GM19438 (cell line): ENCODE data around the gene KIF4A.

Experiments
- ATAC-seq: cut with Tn5 transposase; IDR thresholded peaks from one replicate; pipeline ENCODE4 v1.9.1; 2021; ENCODE audit warnings: low read depth; ENCODE audit not compliant: unreplicated experiment

Gene KIF4A

DNA sequence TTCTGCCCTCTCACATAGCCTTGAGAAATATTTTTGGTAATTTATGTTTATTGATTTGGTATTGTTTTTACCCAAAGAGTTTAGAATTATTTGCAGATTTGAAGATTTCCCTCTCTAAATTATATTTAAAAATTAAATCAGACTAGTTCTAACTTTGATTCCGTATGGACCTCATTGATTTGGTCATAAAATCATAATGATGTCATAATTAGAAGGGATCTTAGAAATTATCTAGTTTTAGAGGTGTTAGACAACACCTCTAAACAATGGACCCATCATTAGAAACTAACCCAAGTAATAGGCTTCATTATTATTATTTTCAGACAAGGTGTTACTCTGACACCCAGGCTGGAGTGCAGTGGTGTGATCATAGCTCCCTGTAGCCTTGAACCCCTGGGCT is 178.8 kb downstream of the KIF4A start:
- ATAC-seq = no peak
